ENCODE data around the gene VAPA. TPM values are rescaled to one million over a fixed set of nuclear protein-coding genes. Genes with fewer than 3 reads are reported as not detected.

VAPA gene
- total RNA-seq, 2 experiments from 2014 or later = 150 to 159 TPM

DNA sequence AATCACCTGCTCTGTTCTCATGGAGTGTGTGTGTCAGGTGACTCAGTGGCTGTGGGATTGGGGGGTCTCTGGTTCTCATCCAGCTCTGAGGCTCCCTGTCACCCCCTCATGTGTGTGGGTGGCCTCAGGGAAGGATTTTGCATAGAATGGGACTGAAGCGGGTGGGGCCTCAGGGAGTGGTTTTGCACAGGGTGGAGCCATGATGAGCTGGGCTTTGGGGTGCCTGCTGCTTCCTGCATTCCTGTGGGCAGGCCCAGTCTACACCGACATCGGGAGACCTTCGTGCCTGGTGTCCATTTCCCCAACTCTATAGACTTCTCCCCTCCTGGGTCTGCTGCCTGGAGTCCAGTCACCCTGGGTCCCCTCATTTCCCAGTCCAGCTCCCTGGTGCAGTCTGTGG is 59.7 kb downstream of the VAPA start:
- CTCF ChIA-PET = interaction anchor here (4.3 kb wide), 1 partner anchor 545 kb away, joined by 32 read pairs; no protein-coding TSS in a partner anchor
- Mint-ChIP-seq H3K4me3 (no peak overlapping the region), H3K4me1 (ENCODE audit: low read depth) (peaks cover 4% of the 10 kb centered on the region), H3K9me3 (peaks cover 10% of the 10 kb centered on the region), H3K27ac (no peak overlapping the region), H3K27me3 (ENCODE audit: low read depth) (peaks cover 25% of the 10 kb centered on the region), H3K36me3 (ENCODE audit: low read depth) (peaks cover 2% of the 10 kb centered on the region)
- DNase-seq = no peak
- intact Hi-C loops (cut with micrococcal nuclease) = no loop called here

GRCh38 chr18:9974279-9974915 is 60.6 kb downstream of the VAPA start:
- H3K27me3 Mint-ChIP-seq (ENCODE audit: low read depth) = peaks cover 17% of the 10 kb centered on the region
- CTCF ChIA-PET = no interaction called here
- no peaks in the 10 kb centered on the region for H3K4me1 Mint-ChIP-seq (ENCODE audit: low read depth)
- no peak for DNase-seq
- intact Hi-C loops (cut with micrococcal nuclease) = no loop called here
- no peak overlapping the region for H3K27ac Mint-ChIP-seq
- H3K36me3 Mint-ChIP-seq (ENCODE audit: low read depth) = peaks cover 2% of the 10 kb centered on the region
- peaks cover 10% of the 10 kb centered on the region for H3K9me3 Mint-ChIP-seq
- no peak overlapping the region for H3K4me3 Mint-ChIP-seq

- Mint-ChIP-seq H3K36me3 (ENCODE audit: low read depth) (peaks cover 2% of the 10 kb centered on the region), H3K4me3 (no peak overlapping the region), H3K27ac (no peak overlapping the region), H3K27me3 (ENCODE audit: low read depth) (peaks cover 4% of the 10 kb centered on the region), H3K4me1 (ENCODE audit: low read depth) (no peaks in the 10 kb centered on the region), H3K9me3 (peaks cover 10% of the 10 kb centered on the region)
- CTCF ChIA-PET = no interaction called here
- no peak for DNase-seq
- intact Hi-C loops (cut with micrococcal nuclease) = no loop called here
Measured at GRCh38 chr18:9975658-9976057, 61.8 kb downstream of the VAPA start.

DNA sequence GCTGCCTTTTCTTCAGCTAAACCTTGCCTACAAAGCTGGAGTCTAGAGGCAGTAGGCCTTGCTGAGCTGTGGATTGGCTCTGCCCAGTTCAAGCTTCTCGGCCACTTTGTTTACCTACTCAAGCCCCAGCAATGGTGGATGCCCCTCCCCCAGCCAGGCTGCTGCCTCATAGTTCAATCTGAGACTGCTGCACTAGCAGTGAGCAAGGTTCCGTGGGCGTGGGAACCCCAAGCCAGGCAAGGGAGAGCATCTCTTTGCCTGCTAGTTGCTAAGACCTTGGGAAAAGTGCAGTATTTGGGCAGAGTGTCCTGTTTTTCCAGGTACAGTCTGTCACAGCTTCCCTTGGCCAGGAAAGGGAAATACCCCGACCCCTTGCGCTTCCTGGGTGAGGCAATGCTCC is 68.9 kb downstream of the VAPA start:
- CTCF ChIA-PET = no interaction called here
- H3K27me3 Mint-ChIP-seq (ENCODE audit: low read depth) = peaks cover 2% of the 10 kb centered on the region
- no peak overlapping the region for H3K4me3 Mint-ChIP-seq
- no peaks in the 10 kb centered on the region for H3K9me3 Mint-ChIP-seq
- intact Hi-C loops (cut with micrococcal nuclease) = no loop called here
- H3K27ac Mint-ChIP-seq = no peak overlapping the region
- H3K4me1 Mint-ChIP-seq (ENCODE audit: low read depth) = no peaks in the 10 kb centered on the region
- no peaks in the 10 kb centered on the region for H3K36me3 Mint-ChIP-seq (ENCODE audit: low read depth)
- DNase-seq = no peak

GRCh38 chr18:9984080-9984479 is 70.3 kb downstream of the VAPA start:
- H3K4me1 Mint-ChIP-seq (ENCODE audit: low read depth) = no peaks in the 10 kb centered on the region
- no peak for DNase-seq
- H3K9me3 Mint-ChIP-seq = no peaks in the 10 kb centered on the region
- no peak overlapping the region for H3K27ac Mint-ChIP-seq
- peaks cover 2% of the 10 kb centered on the region for H3K27me3 Mint-ChIP-seq (ENCODE audit: low read depth)
- H3K4me3 Mint-ChIP-seq = no peak overlapping the region
- intact Hi-C loops (cut with micrococcal nuclease) = no loop called here
- CTCF ChIA-PET = no interaction called here
- H3K36me3 Mint-ChIP-seq (ENCODE audit: low read depth) = no peaks in the 10 kb centered on the region

DNA sequence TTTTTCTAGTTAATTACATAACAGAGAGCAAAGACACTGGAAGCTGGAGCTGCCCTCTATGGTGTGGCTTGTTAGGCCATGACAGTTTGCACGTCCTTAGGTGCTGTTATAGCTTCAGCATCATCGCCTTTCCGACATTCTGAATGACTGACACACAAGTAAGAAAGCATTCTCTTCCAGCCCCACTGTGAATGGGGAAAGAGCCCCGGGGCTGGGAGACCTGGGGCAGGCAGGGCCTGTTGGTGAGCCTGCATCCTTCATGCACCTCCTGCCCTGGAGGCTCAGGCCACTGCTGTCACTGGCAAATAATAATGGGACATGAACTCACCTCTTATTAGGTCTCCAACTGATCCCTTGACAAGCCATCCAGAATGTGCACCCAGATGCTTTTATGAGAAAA is 71.8 kb downstream of the VAPA start:
- H3K9me3 Mint-ChIP-seq = no peaks in the 10 kb centered on the region
- no peaks in the 10 kb centered on the region for H3K36me3 Mint-ChIP-seq (ENCODE audit: low read depth)
- no peak overlapping the region for H3K27ac Mint-ChIP-seq
- intact Hi-C loops (cut with micrococcal nuclease) = no loop called here
- H3K4me1 Mint-ChIP-seq (ENCODE audit: low read depth) = no peaks in the 10 kb centered on the region
- no peak for DNase-seq
- CTCF ChIA-PET = no interaction called here
- H3K4me3 Mint-ChIP-seq = no peak overlapping the region
- peaks cover 2% of the 10 kb centered on the region for H3K27me3 Mint-ChIP-seq (ENCODE audit: low read depth)

GRCh38 chr18:9986156-9986930 is 72.5 kb downstream of the VAPA start:
- Mint-ChIP-seq H3K36me3 (ENCODE audit: low read depth) (no peaks in the 10 kb centered on the region), H3K27ac (no peak overlapping the region), H3K4me1 (ENCODE audit: low read depth) (no peaks in the 10 kb centered on the region), H3K27me3 (ENCODE audit: low read depth) (peaks cover 5% of the 10 kb centered on the region), H3K9me3 (no peaks in the 10 kb centered on the region), H3K4me3 (no peak overlapping the region)
- CTCF ChIA-PET = no interaction called here
- DNase-seq = no peak
- intact Hi-C loops (cut with micrococcal nuclease) = no loop called here

GRCh38 chr18:9987345-9987744 is 73.5 kb downstream of the VAPA start:
- Mint-ChIP-seq H3K4me3 (no peak overlapping the region), H3K27me3 (ENCODE audit: low read depth) (peaks cover 12% of the 10 kb centered on the region), H3K27ac (no peak overlapping the region), H3K9me3 (no peaks in the 10 kb centered on the region), H3K36me3 (ENCODE audit: low read depth) (no peaks in the 10 kb centered on the region), H3K4me1 (ENCODE audit: low read depth) (no peaks in the 10 kb centered on the region)
- DNase-seq = no peak
- intact Hi-C loops (cut with micrococcal nuclease) = no loop called here
- CTCF ChIA-PET = no interaction called here

DNA sequence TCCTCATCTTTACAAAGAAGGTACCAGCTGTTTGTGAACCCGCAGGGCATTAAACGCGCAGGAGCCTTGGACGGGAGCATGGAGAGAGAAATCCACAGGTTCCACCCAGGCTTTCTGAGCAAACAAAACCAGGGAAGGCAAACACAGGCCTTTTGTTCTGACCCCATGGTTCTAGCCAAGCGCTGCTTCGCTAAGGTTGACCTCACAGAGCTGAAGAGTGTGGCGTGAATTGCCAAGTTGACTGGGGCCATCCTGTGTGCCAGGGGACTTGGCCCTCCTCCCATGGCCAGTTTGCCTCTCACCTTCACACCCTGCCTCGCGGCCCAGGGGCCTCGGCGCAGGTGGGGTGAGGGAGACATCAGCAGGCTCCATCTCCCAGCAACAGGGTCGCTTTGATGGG is 74.1 kb downstream of the VAPA start:
- CTCF ChIA-PET = no interaction called here
- H3K9me3 Mint-ChIP-seq = no peaks in the 10 kb centered on the region
- no peak overlapping the region for H3K4me3 Mint-ChIP-seq
- DNase-seq = no peak
- no peak overlapping the region for H3K27ac Mint-ChIP-seq
- intact Hi-C loops (cut with micrococcal nuclease) = no loop called here
- H3K36me3 Mint-ChIP-seq (ENCODE audit: low read depth) = no peaks in the 10 kb centered on the region
- peaks cover 12% of the 10 kb centered on the region for H3K27me3 Mint-ChIP-seq (ENCODE audit: low read depth)
- H3K4me1 Mint-ChIP-seq (ENCODE audit: low read depth) = no peaks in the 10 kb centered on the region

- Mint-ChIP-seq H3K9me3 (no peaks in the 10 kb centered on the region), H3K27ac (no peak overlapping the region), H3K36me3 (ENCODE audit: low read depth) (no peaks in the 10 kb centered on the region), H3K27me3 (ENCODE audit: low read depth) (peaks cover 10% of the 10 kb centered on the region), H3K4me1 (ENCODE audit: low read depth) (no peaks in the 10 kb centered on the region), H3K4me3 (no peak overlapping the region)
- intact Hi-C loops (cut with micrococcal nuclease) = no loop called here
- no peak for DNase-seq
- CTCF ChIA-PET = no interaction called here
Measured at GRCh38 chr18:9988665-9989064, 74.8 kb downstream of the VAPA start.

GRCh38 chr18:9989481-9989880 is 75.7 kb downstream of the VAPA start:
- CTCF ChIA-PET = interaction anchor here (0.6 kb wide), 1 partner anchor 66 kb away, joined by 3 read pairs; no protein-coding TSS in a partner anchor
- Mint-ChIP-seq H3K9me3 (no peaks in the 10 kb centered on the region), H3K36me3 (ENCODE audit: low read depth) (no peaks in the 10 kb centered on the region), H3K4me1 (ENCODE audit: low read depth) (no peaks in the 10 kb centered on the region), H3K27me3 (ENCODE audit: low read depth) (peaks cover 10% of the 10 kb centered on the region), H3K27ac (no peak overlapping the region), H3K4me3 (no peak overlapping the region)
- DNase-seq = no peak
- intact Hi-C loops (cut with micrococcal nuclease) = no loop called here

DNA sequence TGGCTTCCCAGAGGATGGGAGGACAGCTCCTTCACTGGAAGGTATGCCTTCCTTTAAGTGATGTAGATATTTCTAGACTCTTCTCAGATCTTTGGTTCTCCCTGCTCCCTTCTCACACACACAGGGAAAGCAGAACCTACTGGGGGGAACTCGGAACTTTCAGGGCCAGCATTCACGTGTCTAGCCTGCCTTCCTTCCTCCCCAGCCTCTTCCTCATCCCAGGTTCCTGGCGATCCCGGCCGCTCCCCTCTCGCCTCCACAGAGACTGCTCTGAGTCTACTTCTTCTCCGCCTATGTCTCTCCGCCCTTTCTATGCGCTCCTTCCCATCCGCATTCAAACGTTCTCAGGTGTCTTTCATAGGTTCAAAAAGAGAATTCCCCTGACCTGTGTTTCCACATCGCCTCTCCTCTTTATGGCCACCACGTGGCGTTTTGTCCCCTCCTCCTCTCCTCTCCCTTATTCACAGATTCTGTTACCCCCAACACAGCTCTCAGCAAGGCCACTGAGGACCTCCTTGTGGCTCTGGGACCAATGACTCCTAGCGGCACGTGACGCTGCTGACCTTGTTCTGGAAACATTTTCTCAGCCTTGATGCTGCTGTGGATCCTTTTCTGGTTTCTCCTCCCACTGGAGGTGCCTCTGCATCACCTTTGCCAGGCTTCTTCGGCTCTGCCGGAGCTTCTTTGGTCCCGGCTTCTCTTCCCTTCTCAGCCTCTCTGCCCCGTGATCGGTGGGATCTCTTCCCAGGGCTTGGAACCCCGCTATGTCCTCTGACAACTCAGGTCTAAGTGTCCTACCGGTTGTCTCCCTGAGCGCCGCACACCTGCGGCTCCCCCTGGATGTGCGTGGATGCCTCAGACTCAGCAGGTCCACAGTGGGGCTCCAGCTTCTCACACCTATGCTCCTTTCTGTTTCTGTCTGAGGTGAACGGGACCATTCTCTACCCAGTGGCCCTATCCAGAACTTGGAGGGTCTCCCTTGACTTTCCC is 77.5 kb downstream of the VAPA start:
- intact Hi-C loops (cut with micrococcal nuclease) = no loop called here
- no peaks in the 10 kb centered on the region for H3K9me3 Mint-ChIP-seq

More for the DNA sequence above, 77.5 kb downstream of the VAPA start:
- H3K4me1 Mint-ChIP-seq (ENCODE audit: low read depth) = no peaks in the 10 kb centered on the region
- CTCF ChIA-PET = interaction anchor here (0.6 kb wide), 1 partner anchor 1931 kb away, joined by 3 read pairs; no protein-coding TSS in a partner anchor
- no peak for DNase-seq
- no peak overlapping the region for H3K27ac Mint-ChIP-seq
- no peaks in the 10 kb centered on the region for H3K36me3 Mint-ChIP-seq (ENCODE audit: low read depth)
- H3K27me3 Mint-ChIP-seq (ENCODE audit: low read depth) = peaks cover 10% of the 10 kb centered on the region
- H3K4me3 Mint-ChIP-seq = no peak overlapping the region

Measured in activated naive CD4-positive, alpha-beta T cell treated with anti-CD3 and anti-CD28 coated beads for 36 hours (primary cell).